H1 (cell line): ENCODE data around the gene KCNH8. TPM values are rescaled to one million over a fixed set of nuclear protein-coding genes. Genes with fewer than 3 reads are reported as not detected.

Experiments used
- CREB1 ChIP-seq: IDR thresholded peaks from 2 replicates; pipeline ENCODE4 v1.6.1; 2012; ENCODE audit warnings: inconsistent platforms
- TAF7 ChIP-seq: optimal IDR thresholded peaks from 2 replicates; pipeline ENCODE3; 2011; ENCODE audit warnings: low read depth, mild to moderate bottlenecking, inconsistent platforms, low read length, moderate library complexity, borderline replicate concordance
- polyA plus RNA-seq, 7 experiments: library from polyadenylated mRNA; depleted of rRNA in 3 of 7; stranded (reverse) in 5 of 7; unstranded in 2 of 7; fragments of >200 nt in 5 of 7; fragments of 200-250 nt in 2 of 7; gene quantifications; 1 replicate in 5 of 7; 2 replicates in 1 of 7; 4 replicates in 1 of 7; pipeline versions ENCODE4 v1.2.1 to v1.2.3, GENCODE V29; 2011 to 2013; ENCODE audit warnings: missing spikeins in 2 of 7, mixed read lengths in 2 of 7
- total RNA-seq: library from RNA; stranded (reverse); fragmentation: NEBNext Ultra II Directional; extraction: Animal tissue kit (Norgen Biotek cat#: 25700); gene quantifications from 2 replicates; pipeline ENCODE4 v1.2.1, GENCODE V29; 2021
- TF ChIP-seq, protein P1 (sequence below): fragments of 300-600 bp; sonication (generic); IDR thresholded peaks from 2 replicates; pipeline ENCODE4 v1.7.1; 2012; ENCODE audit warnings: low read length, moderate library complexity, mild to moderate bottlenecking, inconsistent platforms; ENCODE audit not compliant: insufficient replicate concordance

The KCNH8 gene
- total and polyA plus RNA-seq, 2 of the 8 experiments (the other 6 are each of a cell fraction or from before 2014, with no cell fraction given), result 2.2 to 2.4 TPM

- TF ChIP-seq, protein P1, sequence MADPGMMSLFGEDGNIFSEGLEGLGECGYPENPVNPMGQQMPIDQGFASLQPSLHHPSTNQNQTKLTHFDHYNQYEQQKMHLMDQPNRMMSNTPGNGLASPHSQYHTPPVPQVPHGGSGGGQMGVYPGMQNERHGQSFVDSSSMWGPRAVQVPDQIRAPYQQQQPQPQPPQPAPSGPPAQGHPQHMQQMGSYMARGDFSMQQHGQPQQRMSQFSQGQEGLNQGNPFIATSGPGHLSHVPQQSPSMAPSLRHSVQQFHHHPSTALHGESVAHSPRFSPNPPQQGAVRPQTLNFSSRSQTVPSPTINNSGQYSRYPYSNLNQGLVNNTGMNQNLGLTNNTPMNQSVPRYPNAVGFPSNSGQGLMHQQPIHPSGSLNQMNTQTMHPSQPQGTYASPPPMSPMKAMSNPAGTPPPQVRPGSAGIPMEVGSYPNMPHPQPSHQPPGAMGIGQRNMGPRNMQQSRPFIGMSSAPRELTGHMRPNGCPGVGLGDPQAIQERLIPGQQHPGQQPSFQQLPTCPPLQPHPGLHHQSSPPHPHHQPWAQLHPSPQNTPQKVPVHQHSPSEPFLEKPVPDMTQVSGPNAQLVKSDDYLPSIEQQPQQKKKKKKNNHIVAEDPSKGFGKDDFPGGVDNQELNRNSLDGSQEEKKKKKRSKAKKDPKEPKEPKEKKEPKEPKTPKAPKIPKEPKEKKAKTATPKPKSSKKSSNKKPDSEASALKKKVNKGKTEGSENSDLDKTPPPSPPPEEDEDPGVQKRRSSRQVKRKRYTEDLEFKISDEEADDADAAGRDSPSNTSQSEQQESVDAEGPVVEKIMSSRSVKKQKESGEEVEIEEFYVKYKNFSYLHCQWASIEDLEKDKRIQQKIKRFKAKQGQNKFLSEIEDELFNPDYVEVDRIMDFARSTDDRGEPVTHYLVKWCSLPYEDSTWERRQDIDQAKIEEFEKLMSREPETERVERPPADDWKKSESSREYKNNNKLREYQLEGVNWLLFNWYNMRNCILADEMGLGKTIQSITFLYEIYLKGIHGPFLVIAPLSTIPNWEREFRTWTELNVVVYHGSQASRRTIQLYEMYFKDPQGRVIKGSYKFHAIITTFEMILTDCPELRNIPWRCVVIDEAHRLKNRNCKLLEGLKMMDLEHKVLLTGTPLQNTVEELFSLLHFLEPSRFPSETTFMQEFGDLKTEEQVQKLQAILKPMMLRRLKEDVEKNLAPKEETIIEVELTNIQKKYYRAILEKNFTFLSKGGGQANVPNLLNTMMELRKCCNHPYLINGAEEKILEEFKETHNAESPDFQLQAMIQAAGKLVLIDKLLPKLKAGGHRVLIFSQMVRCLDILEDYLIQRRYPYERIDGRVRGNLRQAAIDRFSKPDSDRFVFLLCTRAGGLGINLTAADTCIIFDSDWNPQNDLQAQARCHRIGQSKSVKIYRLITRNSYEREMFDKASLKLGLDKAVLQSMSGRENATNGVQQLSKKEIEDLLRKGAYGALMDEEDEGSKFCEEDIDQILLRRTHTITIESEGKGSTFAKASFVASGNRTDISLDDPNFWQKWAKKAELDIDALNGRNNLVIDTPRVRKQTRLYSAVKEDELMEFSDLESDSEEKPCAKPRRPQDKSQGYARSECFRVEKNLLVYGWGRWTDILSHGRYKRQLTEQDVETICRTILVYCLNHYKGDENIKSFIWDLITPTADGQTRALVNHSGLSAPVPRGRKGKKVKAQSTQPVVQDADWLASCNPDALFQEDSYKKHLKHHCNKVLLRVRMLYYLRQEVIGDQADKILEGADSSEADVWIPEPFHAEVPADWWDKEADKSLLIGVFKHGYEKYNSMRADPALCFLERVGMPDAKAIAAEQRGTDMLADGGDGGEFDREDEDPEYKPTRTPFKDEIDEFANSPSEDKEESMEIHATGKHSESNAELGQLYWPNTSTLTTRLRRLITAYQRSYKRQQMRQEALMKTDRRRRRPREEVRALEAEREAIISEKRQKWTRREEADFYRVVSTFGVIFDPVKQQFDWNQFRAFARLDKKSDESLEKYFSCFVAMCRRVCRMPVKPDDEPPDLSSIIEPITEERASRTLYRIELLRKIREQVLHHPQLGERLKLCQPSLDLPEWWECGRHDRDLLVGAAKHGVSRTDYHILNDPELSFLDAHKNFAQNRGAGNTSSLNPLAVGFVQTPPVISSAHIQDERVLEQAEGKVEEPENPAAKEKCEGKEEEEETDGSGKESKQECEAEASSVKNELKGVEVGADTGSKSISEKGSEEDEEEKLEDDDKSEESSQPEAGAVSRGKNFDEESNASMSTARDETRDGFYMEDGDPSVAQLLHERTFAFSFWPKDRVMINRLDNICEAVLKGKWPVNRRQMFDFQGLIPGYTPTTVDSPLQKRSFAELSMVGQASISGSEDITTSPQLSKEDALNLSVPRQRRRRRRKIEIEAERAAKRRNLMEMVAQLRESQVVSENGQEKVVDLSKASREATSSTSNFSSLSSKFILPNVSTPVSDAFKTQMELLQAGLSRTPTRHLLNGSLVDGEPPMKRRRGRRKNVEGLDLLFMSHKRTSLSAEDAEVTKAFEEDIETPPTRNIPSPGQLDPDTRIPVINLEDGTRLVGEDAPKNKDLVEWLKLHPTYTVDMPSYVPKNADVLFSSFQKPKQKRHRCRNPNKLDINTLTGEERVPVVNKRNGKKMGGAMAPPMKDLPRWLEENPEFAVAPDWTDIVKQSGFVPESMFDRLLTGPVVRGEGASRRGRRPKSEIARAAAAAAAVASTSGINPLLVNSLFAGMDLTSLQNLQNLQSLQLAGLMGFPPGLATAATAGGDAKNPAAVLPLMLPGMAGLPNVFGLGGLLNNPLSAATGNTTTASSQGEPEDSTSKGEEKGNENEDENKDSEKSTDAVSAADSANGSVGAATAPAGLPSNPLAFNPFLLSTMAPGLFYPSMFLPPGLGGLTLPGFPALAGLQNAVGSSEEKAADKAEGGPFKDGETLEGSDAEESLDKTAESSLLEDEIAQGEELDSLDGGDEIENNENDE, result no peak
- TF ChIP-seq CREB1 (no peak), TAF7 (no peak)
Measured at GRCh38 chr3:19526071-19526470, 377.8 kb downstream of the KCNH8 start (continued).
